Mesothelial cell of epicardium (in vitro differentiated cells): ENCODE data around the gene INO80B. TPM values are rescaled to one million over a fixed set of nuclear protein-coding genes. Genes with fewer than 3 reads are reported as not detected.

Source experiments
- DNase-seq, 2 experiments: peaks; one replicate each; pipeline ENCODE4 v3.0.0; 2021; ENCODE audit warnings: low spot score in 2 of 2; ENCODE audit not compliant: unreplicated experiment in 2 of 2
- H3K27ac Mint-ChIP-seq: 2 replicates; pipeline ENCODE4 v1.8.0; 2021; ENCODE audit warnings: mixed read lengths
- H3K27me3 Mint-ChIP-seq: 2 replicates; pipeline ENCODE4 v1.8.0; 2021; ENCODE audit warnings: low read depth, mixed read lengths
- H3K36me3 Mint-ChIP-seq: 2 replicates; pipeline ENCODE4 v1.8.0; 2021; ENCODE audit warnings: mixed read lengths
- H3K4me1 Mint-ChIP-seq: 2 replicates; pipeline ENCODE4 v1.8.0; 2021; ENCODE audit warnings: mixed read lengths
- H3K4me3 Mint-ChIP-seq: 2 replicates; pipeline ENCODE4 v1.8.0; 2021; ENCODE audit warnings: mild to moderate bottlenecking, moderate library complexity, mixed read lengths
- H3K9me3 Mint-ChIP-seq: 2 replicates; pipeline ENCODE4 v1.8.0; 2021; ENCODE audit warnings: mixed read lengths
- total RNA-seq: library from RNA; stranded (reverse); gene quantifications from 3 replicates; pipeline ENCODE4 v1.2.1, GENCODE V29; 2021
- TF ChIP-seq, protein P1 (sequence below): fragments of 200-600 bp; sonication (generic); IDR thresholded peaks from one replicate; pipeline ENCODE4 v1.5.0; 2021; ENCODE audit warnings: antibody characterized with exemption; ENCODE audit not compliant: unreplicated experiment

Gene INO80B
- total RNA-seq, 1 donor from 2014 or later: 48.1 TPM

DNA sequence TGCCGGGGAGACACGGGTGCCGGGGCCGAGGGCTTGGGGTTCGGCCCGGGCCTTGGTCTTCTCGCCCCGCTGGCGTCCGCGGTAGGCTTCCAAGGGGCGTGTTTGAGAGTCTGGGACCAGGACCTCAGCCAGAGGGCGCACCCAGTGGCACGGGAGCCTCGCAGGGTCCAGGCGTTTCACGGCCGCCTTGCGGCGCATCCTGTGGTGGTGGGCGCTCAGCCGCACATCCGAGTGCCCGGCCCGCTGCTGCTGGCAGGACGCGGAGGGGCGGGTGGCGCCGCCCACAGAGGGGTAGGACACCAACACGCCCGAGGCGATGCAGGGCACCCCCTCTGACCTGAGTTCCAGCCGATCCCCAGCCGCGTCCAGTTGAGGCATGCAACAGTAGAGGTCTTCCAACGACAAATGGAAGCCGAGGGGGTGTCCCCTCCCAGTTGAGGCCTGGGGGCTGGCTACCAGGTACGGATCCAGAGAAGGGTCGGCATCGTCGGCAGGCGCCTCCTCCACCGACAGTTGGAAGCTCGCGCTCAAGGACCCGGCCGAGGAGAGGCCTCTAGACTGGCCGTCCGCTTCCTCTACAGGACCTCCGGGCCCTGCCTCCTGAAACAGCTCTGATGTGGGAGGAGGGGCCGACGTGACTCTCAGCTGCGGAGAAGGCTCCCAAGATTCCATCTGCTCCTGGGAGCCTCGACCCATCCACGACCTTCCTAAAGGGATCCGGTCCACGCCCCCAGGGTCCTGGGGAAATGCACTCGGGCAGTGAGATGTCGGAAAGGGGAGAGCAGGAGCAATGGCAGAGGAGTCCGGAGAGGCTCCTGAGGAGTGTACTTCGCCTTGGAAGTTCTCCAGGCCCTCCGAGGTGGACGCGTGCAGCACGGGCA, 39.8 kb upstream of the INO80B start:
- no peaks in the 10 kb centered on the region for H3K9me3 Mint-ChIP-seq
- H3K4me1 Mint-ChIP-seq: peaks cover 12% of the 10 kb centered on the region
- peaks cover 4% of the 10 kb centered on the region for H3K27me3 Mint-ChIP-seq
- DNase-seq: no peak
- H3K4me3 Mint-ChIP-seq: no peak overlapping the region
- TF ChIP-seq, protein P1, sequence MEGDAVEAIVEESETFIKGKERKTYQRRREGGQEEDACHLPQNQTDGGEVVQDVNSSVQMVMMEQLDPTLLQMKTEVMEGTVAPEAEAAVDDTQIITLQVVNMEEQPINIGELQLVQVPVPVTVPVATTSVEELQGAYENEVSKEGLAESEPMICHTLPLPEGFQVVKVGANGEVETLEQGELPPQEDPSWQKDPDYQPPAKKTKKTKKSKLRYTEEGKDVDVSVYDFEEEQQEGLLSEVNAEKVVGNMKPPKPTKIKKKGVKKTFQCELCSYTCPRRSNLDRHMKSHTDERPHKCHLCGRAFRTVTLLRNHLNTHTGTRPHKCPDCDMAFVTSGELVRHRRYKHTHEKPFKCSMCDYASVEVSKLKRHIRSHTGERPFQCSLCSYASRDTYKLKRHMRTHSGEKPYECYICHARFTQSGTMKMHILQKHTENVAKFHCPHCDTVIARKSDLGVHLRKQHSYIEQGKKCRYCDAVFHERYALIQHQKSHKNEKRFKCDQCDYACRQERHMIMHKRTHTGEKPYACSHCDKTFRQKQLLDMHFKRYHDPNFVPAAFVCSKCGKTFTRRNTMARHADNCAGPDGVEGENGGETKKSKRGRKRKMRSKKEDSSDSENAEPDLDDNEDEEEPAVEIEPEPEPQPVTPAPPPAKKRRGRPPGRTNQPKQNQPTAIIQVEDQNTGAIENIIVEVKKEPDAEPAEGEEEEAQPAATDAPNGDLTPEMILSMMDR: no peak
- H3K27ac Mint-ChIP-seq: no peak overlapping the region
- H3K36me3 Mint-ChIP-seq: no peaks in the 10 kb centered on the region

DNA sequence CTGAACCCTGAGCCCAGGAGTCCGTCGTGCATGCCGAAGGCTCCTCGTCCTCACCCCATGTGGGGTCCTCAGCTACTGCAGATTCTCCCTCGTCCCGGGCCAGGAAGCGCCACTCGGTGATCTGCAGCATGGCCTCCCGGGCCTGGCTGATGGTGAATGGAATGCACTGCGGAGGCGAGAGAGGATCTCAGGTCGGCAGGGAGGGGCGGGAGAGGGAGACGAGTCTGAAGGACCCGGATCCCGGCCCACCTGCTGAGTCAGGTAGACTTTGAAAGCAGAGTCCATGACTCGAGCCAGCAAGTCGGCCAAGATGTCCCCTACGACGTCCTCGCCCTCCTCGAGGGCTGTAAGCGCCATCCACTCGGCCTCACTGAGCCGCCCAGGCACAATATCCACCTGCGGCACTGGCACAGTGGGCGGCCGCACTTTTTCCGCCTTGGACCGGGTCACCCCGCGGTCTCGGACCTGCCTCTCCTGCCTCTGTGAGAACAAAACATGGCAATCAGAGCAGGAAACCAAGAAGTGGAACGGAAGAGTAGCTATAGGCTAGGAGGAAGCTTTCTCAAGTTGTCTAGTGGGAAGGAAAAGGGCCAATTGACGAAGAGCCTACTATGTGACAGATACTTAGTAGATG, 39.0 kb upstream of the INO80B start:
- no peak overlapping the region for H3K4me3 Mint-ChIP-seq
- H3K36me3 Mint-ChIP-seq: no peaks in the 10 kb centered on the region
- H3K9me3 Mint-ChIP-seq: no peaks in the 10 kb centered on the region
- TF ChIP-seq, protein P1: no peak
- no peak overlapping the region for H3K27ac Mint-ChIP-seq
- H3K27me3 Mint-ChIP-seq: peaks cover 4% of the 10 kb centered on the region
- DNase-seq: no peak
- H3K4me1 Mint-ChIP-seq: peaks cover 12% of the 10 kb centered on the region

DNA sequence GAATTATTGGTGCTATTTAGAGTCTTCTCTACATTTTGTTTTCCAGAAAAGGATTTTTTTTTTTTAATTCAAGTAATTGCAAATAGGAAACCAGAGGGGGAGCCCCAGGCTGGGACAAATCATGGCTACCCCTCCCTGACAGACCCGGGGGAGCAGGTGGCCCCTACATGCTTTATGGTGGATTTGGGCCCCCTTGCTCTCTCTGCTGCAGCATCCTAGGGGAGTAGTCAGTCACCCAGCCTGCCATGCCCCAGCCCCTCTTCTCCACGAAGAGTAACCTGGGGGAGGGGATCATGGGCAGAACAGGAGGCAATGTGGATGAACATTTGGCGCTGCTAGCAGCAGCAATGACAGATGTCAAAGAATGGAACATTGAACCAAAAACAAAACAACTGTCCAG, 38.1 kb upstream of the INO80B start:
- Mint-ChIP-seq H3K9me3 (no peaks in the 10 kb centered on the region), H3K27ac (no peak overlapping the region), H3K36me3 (no peaks in the 10 kb centered on the region), H3K27me3 (peaks cover 6% of the 10 kb centered on the region), H3K4me3 (no peak overlapping the region), H3K4me1 (peaks cover 16% of the 10 kb centered on the region)
- TF ChIP-seq, protein P1: no peak
- DNase-seq: no peak

DNA sequence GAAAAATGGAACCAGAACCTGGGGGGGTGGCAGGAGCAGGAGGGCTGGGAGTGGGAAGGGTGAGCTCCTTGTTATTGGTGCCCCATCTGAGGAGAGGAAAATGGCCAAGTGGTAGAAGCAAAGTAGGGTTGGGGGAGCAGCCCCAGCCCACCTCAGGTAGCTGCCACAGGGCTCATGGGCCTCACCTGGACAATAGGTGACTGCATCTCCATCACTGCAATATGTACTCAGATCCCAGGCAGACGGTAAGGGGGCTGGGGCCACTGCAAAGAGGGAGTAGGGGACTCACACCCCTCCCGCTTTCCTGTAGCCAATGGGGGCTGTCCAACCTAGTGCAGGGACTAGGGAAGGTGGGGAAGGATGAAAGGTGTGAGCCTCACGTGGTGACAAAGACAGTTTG, 37.7 kb upstream of the INO80B start:
- no peaks in the 10 kb centered on the region for H3K36me3 Mint-ChIP-seq
- H3K4me1 Mint-ChIP-seq: peaks cover 19% of the 10 kb centered on the region
- H3K27me3 Mint-ChIP-seq: peaks cover 6% of the 10 kb centered on the region
- TF ChIP-seq, protein P1: no peak
- no peaks in the 10 kb centered on the region for H3K9me3 Mint-ChIP-seq
- no peak overlapping the region for H3K4me3 Mint-ChIP-seq
- H3K27ac Mint-ChIP-seq: no peak overlapping the region
- DNase-seq: no peak

DNA sequence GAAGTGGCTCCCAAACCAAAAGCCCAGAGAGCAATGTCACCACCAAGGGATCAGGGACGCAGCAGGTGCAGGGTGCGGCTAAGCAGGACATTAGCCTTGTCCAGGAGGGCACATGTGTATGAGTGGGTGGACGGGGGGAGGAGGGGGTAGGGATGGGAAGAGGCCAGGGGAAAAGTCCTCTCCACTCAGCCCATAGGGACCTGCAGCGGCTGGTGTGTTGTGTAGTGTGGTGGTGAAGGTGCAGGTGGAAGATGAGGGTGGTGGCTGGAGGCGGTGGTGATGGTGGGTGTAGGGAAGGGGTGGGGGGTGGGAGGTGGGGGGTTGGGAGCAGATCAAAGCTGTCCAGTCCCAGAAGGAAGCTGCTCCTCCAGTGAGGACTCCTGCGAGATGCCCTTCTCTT, 37.1 kb upstream of the INO80B start:
- DNase-seq: no peak
- Mint-ChIP-seq H3K36me3 (no peaks in the 10 kb centered on the region), H3K9me3 (no peaks in the 10 kb centered on the region), H3K4me1 (peaks cover 14% of the 10 kb centered on the region), H3K4me3 (no peak overlapping the region), H3K27ac (no peak overlapping the region), H3K27me3 (peaks cover 6% of the 10 kb centered on the region)
- TF ChIP-seq, protein P1: no peak
